GM12878 (cell line): Measurements from ENCODE around the gene HIVEP3. TPM values are rescaled to one million over a fixed set of nuclear protein-coding genes. Genes with fewer than 3 reads are reported as not detected.

Source experiments
- ETV6 ChIP-seq, 2 experiments: fragments of 450-650 bp in 1 of 2; IDR thresholded peaks in 1 of 2; conservative IDR thresholded peaks in 1 of 2; 2 replicates each; pipeline ENCODE4 v1.6.1; 2014; ENCODE audit warnings: antibody characterized with exemption in 1 of 2, borderline replicate concordance in 1 of 2, low read depth in 1 of 2, mild to moderate bottlenecking in 1 of 2, moderate library complexity in 1 of 2
- FOXK2 ChIP-seq: fragments of 450-650 bp; IDR thresholded peaks from 2 replicates; pipeline ENCODE4 v1.6.1; 2017; ENCODE audit warnings: mild to moderate bottlenecking, moderate library complexity
- IRF4 ChIP-seq: IDR thresholded peaks from 2 replicates; pipeline ENCODE4 v1.6.1; 2011; ENCODE audit warnings: low read depth, low read length
- RAD21 ChIP-seq: IDR thresholded peaks from 2 replicates; pipeline ENCODE4 v1.6.1; 2011; ENCODE audit warnings: mild to moderate bottlenecking, low read depth, low read length, moderate library complexity; ENCODE audit not compliant: insufficient read depth
- TCF7 ChIP-seq: IDR thresholded peaks from 2 replicates; pipeline ENCODE4 v1.6.1; 2014; ENCODE audit warnings: antibody characterized with exemption, borderline replicate concordance
- WRNIP1 ChIP-seq: IDR thresholded peaks from 2 replicates; pipeline ENCODE4 v1.6.1; 2011; ENCODE audit warnings: low read depth, low read length, improper control_type of control experiment, borderline replicate concordance
- polyA plus RNA-seq, 11 experiments: library from polyadenylated mRNA; depleted of rRNA in 4 of 11; unstranded in 6 of 11; stranded (reverse) in 5 of 11; fragments of >200 nt; fragmentation: Nextera tagmentation in 4 of 11; fragmentation: Illumina TruSeq in 1 of 11; extraction: Ambion mirVana in 4 of 11; extraction: Trizol in 1 of 11; gene quantifications; 1 replicate in 1 of 11; 2 replicates in 10 of 11; pipeline versions ENCODE4 v1.2.1 to v1.2.3, GENCODE V29; 2011 to 2016; ENCODE audit warnings: inconsistent platforms in 2 of 11, missing spikeins in 2 of 11, low read depth in 1 of 11
- total RNA-seq, 4 experiments: library from RNA; depleted of rRNA in 3 of 4; stranded (reverse); fragments of >200 nt in 3 of 4; fragmentation: Illumina TruSeq in 1 of 4; extraction: Trizol in 1 of 4; gene quantifications; 2 replicates each; pipeline versions ENCODE4 v1.2.1 to v1.2.3, GENCODE V29; 2013 to 2021
- TF ChIP-seq, protein P1 (sequence below): fragments of 450-650 bp; IDR thresholded peaks from 2 replicates; pipeline ENCODE4 v1.6.1; 2017; ENCODE audit warnings: antibody characterized with exemption, mild to moderate bottlenecking, moderate library complexity
- TF ChIP-seq, protein P2 (sequence below): IDR thresholded peaks from 2 replicates; pipeline ENCODE4 v1.6.1; 2011; ENCODE audit warnings: low read depth, low read length, improper control_type of control experiment, borderline replicate concordance
- TF ChIP-seq, protein P3 (sequence below): fragments of 450-650 bp; IDR thresholded peaks from 2 replicates; pipeline ENCODE4 v1.6.1; 2017; ENCODE audit warnings: mild to moderate bottlenecking, low read depth, inconsistent platforms; ENCODE audit not compliant: poor library complexity, severe bottlenecking
- TF ChIP-seq, protein P4 (sequence below): fragments of 450-650 bp; IDR thresholded peaks from 2 replicates; pipeline ENCODE4 v1.6.1; 2017; ENCODE audit warnings: mild to moderate bottlenecking
- TF ChIP-seq, protein P5 (sequence below): fragments of 450-650 bp; IDR thresholded peaks from 2 replicates; pipeline ENCODE4 v1.6.1; 2017; ENCODE audit warnings: borderline replicate concordance
- TF ChIP-seq, protein P6 (sequence below): fragments of 450-650 bp; IDR thresholded peaks from 2 replicates; pipeline ENCODE4 v1.6.1; 2017; ENCODE audit warnings: mild to moderate bottlenecking, moderate library complexity

HIVEP3 gene
- total and polyA plus RNA-seq, 10 of the 15 experiments (the other 5 are each of a cell fraction or from before 2014, with no cell fraction given), result 1.8 to 13.6 (median 3.8) TPM

DNA sequence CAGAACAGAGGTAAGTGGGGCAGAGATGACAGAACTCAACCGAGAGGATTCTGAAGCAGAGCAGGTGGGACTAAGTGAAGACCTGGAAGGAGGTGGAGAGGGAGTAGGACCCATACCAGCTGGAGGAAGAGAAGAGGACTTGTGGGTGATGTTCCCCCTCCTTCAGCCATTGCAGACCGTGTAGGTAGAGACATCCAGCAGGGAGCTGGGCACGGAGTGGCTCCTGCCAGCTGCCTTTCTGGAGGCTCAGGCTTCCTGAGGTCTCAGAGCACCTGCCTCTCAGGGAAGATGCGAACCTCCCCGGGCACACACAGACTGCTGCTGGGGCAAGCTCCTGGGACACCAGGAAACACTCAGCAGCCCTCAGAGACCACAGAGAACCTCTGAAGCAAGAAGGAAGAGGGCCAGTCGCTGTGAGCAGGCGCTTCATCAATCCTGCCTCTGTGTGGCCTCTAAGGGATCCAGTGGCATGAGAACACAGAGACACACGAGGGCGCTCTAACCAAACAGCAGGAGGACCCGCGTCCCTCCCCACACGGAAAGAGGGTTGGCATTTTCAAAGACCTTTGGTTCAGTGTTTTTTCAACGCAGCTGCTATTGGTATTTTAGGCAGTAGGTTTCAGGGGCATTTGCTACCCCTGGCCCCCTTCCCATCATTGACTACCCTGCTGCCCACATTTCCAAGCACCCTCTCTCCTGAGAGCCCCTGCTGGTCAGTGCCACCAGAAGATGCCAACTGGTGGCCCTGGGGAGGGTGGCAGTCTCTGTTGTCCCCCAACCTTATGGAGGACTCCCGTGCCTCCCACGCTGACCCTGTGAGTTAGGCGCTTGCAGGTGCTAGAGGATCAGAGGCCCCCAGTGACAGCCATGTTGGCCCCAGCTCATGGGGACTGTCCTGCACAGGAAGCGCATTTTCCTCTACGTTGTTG lies 344.7 kb downstream of the HIVEP3 start (continued):
- TF ChIP-seq, protein P1, sequence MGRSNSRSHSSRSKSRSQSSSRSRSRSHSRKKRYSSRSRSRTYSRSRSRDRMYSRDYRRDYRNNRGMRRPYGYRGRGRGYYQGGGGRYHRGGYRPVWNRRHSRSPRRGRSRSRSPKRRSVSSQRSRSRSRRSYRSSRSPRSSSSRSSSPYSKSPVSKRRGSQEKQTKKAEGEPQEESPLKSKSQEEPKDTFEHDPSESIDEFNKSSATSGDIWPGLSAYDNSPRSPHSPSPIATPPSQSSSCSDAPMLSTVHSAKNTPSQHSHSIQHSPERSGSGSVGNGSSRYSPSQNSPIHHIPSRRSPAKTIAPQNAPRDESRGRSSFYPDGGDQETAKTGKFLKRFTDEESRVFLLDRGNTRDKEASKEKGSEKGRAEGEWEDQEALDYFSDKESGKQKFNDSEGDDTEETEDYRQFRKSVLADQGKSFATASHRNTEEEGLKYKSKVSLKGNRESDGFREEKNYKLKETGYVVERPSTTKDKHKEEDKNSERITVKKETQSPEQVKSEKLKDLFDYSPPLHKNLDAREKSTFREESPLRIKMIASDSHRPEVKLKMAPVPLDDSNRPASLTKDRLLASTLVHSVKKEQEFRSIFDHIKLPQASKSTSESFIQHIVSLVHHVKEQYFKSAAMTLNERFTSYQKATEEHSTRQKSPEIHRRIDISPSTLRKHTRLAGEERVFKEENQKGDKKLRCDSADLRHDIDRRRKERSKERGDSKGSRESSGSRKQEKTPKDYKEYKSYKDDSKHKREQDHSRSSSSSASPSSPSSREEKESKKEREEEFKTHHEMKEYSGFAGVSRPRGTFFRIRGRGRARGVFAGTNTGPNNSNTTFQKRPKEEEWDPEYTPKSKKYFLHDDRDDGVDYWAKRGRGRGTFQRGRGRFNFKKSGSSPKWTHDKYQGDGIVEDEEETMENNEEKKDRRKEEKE, result no peak
- TF ChIP-seq, protein P2, sequence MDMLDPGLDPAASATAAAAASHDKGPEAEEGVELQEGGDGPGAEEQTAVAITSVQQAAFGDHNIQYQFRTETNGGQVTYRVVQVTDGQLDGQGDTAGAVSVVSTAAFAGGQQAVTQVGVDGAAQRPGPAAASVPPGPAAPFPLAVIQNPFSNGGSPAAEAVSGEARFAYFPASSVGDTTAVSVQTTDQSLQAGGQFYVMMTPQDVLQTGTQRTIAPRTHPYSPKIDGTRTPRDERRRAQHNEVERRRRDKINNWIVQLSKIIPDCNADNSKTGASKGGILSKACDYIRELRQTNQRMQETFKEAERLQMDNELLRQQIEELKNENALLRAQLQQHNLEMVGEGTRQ, result no peak
- TF ChIP-seq FOXK2 (no peak), RAD21 (peak; percentile 99), WRNIP1 (no peak), TCF7 (no peak), IRF4 (no peak), ETV6 (conservative IDR thresholded peaks at IDR 0.05 in 1 of 2, IDR thresholded peaks at IDR 0.05 in 1 of 2; ENCODE audit: borderline replicate concordance in 1 of 2, low read depth in 1 of 2) (no peak)
- TF ChIP-seq, protein P3, sequence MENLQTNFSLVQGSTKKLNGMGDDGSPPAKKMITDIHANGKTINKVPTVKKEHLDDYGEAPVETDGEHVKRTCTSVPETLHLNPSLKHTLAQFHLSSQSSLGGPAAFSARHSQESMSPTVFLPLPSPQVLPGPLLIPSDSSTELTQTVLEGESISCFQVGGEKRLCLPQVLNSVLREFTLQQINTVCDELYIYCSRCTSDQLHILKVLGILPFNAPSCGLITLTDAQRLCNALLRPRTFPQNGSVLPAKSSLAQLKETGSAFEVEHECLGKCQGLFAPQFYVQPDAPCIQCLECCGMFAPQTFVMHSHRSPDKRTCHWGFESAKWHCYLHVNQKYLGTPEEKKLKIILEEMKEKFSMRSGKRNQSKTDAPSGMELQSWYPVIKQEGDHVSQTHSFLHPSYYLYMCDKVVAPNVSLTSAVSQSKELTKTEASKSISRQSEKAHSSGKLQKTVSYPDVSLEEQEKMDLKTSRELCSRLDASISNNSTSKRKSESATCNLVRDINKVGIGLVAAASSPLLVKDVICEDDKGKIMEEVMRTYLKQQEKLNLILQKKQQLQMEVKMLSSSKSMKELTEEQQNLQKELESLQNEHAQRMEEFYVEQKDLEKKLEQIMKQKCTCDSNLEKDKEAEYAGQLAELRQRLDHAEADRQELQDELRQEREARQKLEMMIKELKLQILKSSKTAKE, result peak; percentile 62
- TF ChIP-seq, protein P4, sequence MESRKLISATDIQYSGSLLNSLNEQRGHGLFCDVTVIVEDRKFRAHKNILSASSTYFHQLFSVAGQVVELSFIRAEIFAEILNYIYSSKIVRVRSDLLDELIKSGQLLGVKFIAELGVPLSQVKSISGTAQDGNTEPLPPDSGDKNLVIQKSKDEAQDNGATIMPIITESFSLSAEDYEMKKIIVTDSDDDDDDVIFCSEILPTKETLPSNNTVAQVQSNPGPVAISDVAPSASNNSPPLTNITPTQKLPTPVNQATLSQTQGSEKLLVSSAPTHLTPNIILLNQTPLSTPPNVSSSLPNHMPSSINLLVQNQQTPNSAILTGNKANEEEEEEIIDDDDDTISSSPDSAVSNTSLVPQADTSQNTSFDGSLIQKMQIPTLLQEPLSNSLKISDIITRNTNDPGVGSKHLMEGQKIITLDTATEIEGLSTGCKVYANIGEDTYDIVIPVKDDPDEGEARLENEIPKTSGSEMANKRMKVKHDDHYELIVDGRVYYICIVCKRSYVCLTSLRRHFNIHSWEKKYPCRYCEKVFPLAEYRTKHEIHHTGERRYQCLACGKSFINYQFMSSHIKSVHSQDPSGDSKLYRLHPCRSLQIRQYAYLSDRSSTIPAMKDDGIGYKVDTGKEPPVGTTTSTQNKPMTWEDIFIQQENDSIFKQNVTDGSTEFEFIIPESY, result no peak
- TF ChIP-seq, protein P5, sequence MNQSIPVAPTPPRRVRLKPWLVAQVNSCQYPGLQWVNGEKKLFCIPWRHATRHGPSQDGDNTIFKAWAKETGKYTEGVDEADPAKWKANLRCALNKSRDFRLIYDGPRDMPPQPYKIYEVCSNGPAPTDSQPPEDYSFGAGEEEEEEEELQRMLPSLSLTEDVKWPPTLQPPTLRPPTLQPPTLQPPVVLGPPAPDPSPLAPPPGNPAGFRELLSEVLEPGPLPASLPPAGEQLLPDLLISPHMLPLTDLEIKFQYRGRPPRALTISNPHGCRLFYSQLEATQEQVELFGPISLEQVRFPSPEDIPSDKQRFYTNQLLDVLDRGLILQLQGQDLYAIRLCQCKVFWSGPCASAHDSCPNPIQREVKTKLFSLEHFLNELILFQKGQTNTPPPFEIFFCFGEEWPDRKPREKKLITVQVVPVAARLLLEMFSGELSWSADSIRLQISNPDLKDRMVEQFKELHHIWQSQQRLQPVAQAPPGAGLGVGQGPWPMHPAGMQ, result no peak
- TF ChIP-seq, protein P6, sequence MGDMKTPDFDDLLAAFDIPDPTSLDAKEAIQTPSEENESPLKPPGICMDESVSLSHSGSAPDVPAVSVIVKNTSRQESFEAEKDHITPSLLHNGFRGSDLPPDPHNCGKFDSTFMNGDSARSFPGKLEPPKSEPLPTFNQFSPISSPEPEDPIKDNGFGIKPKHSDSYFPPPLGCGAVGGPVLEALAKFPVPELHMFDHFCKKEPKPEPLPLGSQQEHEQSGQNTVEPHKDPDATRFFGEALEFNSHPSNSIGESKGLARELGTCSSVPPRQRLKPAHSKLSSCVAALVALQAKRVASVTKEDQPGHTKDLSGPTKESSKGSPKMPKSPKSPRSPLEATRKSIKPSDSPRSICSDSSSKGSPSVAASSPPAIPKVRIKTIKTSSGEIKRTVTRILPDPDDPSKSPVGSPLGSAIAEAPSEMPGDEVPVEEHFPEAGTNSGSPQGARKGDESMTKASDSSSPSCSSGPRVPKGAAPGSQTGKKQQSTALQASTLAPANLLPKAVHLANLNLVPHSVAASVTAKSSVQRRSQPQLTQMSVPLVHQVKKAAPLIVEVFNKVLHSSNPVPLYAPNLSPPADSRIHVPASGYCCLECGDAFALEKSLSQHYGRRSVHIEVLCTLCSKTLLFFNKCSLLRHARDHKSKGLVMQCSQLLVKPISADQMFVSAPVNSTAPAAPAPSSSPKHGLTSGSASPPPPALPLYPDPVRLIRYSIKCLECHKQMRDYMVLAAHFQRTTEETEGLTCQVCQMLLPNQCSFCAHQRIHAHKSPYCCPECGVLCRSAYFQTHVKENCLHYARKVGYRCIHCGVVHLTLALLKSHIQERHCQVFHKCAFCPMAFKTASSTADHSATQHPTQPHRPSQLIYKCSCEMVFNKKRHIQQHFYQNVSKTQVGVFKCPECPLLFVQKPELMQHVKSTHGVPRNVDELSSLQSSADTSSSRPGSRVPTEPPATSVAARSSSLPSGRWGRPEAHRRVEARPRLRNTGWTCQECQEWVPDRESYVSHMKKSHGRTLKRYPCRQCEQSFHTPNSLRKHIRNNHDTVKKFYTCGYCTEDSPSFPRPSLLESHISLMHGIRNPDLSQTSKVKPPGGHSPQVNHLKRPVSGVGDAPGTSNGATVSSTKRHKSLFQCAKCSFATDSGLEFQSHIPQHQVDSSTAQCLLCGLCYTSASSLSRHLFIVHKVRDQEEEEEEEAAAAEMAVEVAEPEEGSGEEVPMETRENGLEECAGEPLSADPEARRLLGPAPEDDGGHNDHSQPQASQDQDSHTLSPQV, result no peak
